AG04450 (cell line): ENCODE data around the gene ADAMTS17. TPM values are rescaled to one million over a fixed set of nuclear protein-coding genes. Genes with fewer than 3 reads are reported as not detected.

Source experiments
- CTCF ChIA-PET: fragments of 300-600, 350-600 bp; formaldehyde crosslinking; extraction: SDS; loops from one replicate; lab custom pipeline; 2022; ENCODE audit warnings: antibody characterized with exemption, inconsistent platforms; lab: Charles Lee
- POLR2A ChIA-PET: fragments of 350-600 bp; formaldehyde crosslinking; extraction: SDS; loops from one replicate; lab custom pipeline; 2021; ENCODE audit warnings: antibody characterized with exemption, inconsistent platforms; lab: Yijun Ruan, JAX
- DNase-seq: peaks from one replicate; pipeline ENCODE4 v3.0.0-alpha.2; 2011; ENCODE audit warnings: low read depth, low spot score
- H3K27ac ChIP-seq: one replicate; pipeline ENCODE4 v1.5.1; 2012; ENCODE audit warnings: low read depth, low read length, control low read depth
- H3K27me3 ChIP-seq: one replicate; pipeline ENCODE4 v1.6.0; 2012; ENCODE audit warnings: low read length; ENCODE audit not compliant: control insufficient read depth, insufficient read depth
- H3K4me3 ChIP-seq: 2 replicates; pipeline ENCODE4 v1.5.1; 2011; ENCODE audit warnings: mild to moderate bottlenecking, low read depth, low read length, control low read depth
- H3K9me3 ChIP-seq: 2 replicates; pipeline ENCODE4 v1.5.1; 2012; ENCODE audit warnings: low read length; ENCODE audit not compliant: control insufficient read depth, insufficient read depth
- polyA plus RNA-seq: library from polyadenylated mRNA; depleted of rRNA; stranded (reverse); fragments of >200 nt; gene quantifications from 2 replicates; pipeline ENCODE4 v1.2.3, GENCODE V29; 2011
- TF ChIP-seq, protein P1 (sequence below): IDR thresholded peaks from 2 replicates; pipeline ENCODE4 v1.5.1; 2011; ENCODE audit warnings: low read depth, low read length, control low read depth, inconsistent platforms

Gene ADAMTS17
- polyA plus RNA-seq, 1 experiment = 0.06 TPM

DNA sequence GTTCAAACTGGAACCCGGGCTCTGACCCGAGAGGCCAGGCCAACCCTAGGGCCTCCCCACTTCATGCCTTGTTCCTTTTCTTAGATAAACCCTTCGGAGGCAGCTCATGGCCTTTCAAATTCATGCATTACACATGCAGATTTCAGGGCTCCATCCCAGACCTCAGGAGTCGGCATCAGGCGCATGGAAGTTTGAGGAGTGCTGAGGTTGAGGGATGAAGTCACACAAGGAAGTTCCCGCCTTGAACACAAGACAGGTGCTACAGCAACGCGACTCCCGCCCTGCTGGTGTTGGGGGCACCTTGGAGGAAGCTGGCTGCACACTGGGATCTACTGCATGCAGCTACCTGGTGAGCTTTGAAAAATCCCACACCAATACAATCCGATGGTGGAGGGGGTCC, 363.3 kb downstream of the ADAMTS17 start:
- no peaks in the 10 kb centered on the region for H3K27me3 ChIP-seq
- H3K9me3 ChIP-seq = peaks cover 53% of the 10 kb centered on the region
- TF ChIP-seq, protein P1, sequence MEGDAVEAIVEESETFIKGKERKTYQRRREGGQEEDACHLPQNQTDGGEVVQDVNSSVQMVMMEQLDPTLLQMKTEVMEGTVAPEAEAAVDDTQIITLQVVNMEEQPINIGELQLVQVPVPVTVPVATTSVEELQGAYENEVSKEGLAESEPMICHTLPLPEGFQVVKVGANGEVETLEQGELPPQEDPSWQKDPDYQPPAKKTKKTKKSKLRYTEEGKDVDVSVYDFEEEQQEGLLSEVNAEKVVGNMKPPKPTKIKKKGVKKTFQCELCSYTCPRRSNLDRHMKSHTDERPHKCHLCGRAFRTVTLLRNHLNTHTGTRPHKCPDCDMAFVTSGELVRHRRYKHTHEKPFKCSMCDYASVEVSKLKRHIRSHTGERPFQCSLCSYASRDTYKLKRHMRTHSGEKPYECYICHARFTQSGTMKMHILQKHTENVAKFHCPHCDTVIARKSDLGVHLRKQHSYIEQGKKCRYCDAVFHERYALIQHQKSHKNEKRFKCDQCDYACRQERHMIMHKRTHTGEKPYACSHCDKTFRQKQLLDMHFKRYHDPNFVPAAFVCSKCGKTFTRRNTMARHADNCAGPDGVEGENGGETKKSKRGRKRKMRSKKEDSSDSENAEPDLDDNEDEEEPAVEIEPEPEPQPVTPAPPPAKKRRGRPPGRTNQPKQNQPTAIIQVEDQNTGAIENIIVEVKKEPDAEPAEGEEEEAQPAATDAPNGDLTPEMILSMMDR = no peak
- CTCF ChIA-PET = no interaction called here
- H3K4me3 ChIP-seq = no peak overlapping the region
- no peak for DNase-seq
- no peak overlapping the region for H3K27ac ChIP-seq
- POLR2A ChIA-PET = no interaction called here

DNA sequence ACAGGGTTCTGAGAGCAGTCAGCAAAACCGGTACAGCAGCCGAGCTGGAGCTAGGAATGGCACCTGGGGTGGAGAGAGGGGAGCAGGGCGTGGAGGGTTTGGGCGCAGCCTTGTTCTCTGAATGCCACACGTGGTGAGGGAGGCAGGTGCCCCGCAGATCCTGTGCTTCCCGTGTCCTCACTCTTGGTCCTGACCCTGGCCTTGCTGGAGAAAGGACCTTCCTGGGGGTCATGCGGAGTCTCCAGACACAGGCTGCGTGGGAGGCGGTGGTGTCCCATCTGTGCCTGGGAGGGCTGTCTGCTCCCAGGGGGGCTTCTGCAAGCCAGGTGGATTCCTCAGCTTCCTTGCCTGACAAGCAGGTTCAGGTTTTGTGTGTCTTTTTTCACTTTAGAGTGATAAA, 363.8 kb downstream of the ADAMTS17 start:
- no peaks in the 10 kb centered on the region for H3K27me3 ChIP-seq
- TF ChIP-seq, protein P1 = no peak
- no peak overlapping the region for H3K27ac ChIP-seq
- POLR2A ChIA-PET = no interaction called here
- CTCF ChIA-PET = no interaction called here
- peaks cover 57% of the 10 kb centered on the region for H3K9me3 ChIP-seq
- H3K4me3 ChIP-seq = no peak overlapping the region
- no peak for DNase-seq

DNA sequence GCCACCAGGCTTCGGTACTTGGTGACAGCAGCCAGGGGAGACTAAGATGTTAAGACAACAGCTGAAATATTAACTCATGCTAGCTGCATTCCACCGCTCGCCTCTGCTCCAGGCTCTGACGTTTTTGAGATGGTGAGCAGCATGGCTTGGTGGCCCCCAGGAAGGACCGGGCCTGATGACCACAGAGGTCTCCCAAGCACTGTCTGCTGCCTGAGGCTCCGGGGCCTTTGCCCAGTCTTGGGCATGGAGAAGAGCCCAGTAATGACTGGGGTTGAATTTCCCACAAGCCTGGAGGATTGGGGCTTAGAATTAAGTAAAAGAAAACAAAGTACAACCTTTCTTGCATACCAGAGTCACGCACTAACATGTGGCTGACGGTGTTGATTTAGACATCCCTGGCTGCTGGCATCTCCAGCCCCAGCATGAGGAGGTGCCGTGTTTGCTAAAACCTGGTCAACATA, 364.9 kb downstream of the ADAMTS17 start:
- peaks cover 57% of the 10 kb centered on the region for H3K9me3 ChIP-seq
- no peak overlapping the region for H3K27ac ChIP-seq
- TF ChIP-seq, protein P1 = no peak
- ChIA-PET CTCF (no interaction called here), POLR2A (no interaction called here)
- no peaks in the 10 kb centered on the region for H3K27me3 ChIP-seq
- DNase-seq = no peak
- H3K4me3 ChIP-seq = no peak overlapping the region

DNA sequence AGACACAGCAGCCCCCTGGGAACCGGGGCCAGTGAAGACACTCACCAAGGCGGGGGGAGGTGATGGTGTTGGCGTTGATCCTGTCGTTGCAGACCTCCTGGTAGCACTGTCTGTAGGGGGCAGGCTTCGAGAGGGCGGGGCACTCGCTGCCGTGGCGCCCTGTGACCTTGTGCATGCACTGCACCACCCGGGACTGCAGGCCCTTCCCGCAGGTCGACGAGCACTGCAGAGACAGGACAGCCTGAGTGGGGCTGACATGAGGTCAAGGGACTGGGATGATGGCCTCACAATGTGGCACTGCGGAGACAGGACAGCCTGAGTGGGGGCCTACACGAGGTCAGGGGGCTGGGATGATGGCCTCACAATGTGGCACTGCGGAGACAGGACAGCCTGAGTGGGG, 365.8 kb downstream of the ADAMTS17 start:
- POLR2A ChIA-PET = no interaction called here
- H3K27ac ChIP-seq = no peak overlapping the region
- H3K9me3 ChIP-seq = peaks cover 57% of the 10 kb centered on the region
- DNase-seq = no peak
- no peak overlapping the region for H3K4me3 ChIP-seq
- TF ChIP-seq, protein P1 = no peak
- CTCF ChIA-PET = no interaction called here
- H3K27me3 ChIP-seq = no peaks in the 10 kb centered on the region

DNA sequence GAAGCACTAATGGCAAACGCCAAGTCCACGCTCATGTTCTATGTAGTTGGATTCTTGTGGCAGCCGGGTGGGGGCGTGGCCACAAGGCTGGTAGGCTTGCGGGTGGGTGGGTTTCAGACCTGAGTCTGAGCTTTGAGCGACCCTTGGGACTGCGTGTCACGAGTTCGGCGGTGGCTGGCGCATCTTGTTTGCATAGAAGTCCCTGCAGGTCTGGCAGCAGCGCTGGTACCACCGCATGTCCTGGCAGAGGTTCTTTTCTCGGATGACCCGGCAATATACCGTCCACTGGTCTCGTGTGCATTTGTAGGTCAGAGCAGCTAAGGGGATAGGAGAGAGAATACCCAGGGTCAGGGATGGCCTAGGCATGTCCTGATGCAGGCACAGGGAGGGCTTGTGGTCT, 367.5 kb downstream of the ADAMTS17 start:
- H3K27ac ChIP-seq = no peak overlapping the region
- ChIA-PET CTCF (no interaction called here), POLR2A (no interaction called here)
- peaks cover 57% of the 10 kb centered on the region for H3K9me3 ChIP-seq
- H3K27me3 ChIP-seq = no peaks in the 10 kb centered on the region
- DNase-seq = no peak
- TF ChIP-seq, protein P1 = no peak
- H3K4me3 ChIP-seq = no peak overlapping the region
